H4 (cell line): ENCODE results near the gene GRB7. TPM values are rescaled to one million over a fixed set of nuclear protein-coding genes. Genes with fewer than 3 reads are reported as not detected.
"Not testable (repeated sequence)": the region's sequence is repeated elsewhere in the genome, so short reads cannot be mapped to it uniquely, and the experiment has no call there.

Experiments
- DNase-seq: peaks from one replicate; pipeline ENCODE4 v3.0.0-alpha.2; 2015; ENCODE audit warnings: low spot score
- total RNA-seq: library from RNA; depleted of rRNA; stranded (reverse); fragments of >200 nt; shearing (Covaris generic); gene quantifications from 2 replicates; pipeline ENCODE4 v1.2.3, GENCODE V29; 2014

Gene GRB7
- total RNA-seq, 1 experiment from 2014 or later = not detected

DNA sequence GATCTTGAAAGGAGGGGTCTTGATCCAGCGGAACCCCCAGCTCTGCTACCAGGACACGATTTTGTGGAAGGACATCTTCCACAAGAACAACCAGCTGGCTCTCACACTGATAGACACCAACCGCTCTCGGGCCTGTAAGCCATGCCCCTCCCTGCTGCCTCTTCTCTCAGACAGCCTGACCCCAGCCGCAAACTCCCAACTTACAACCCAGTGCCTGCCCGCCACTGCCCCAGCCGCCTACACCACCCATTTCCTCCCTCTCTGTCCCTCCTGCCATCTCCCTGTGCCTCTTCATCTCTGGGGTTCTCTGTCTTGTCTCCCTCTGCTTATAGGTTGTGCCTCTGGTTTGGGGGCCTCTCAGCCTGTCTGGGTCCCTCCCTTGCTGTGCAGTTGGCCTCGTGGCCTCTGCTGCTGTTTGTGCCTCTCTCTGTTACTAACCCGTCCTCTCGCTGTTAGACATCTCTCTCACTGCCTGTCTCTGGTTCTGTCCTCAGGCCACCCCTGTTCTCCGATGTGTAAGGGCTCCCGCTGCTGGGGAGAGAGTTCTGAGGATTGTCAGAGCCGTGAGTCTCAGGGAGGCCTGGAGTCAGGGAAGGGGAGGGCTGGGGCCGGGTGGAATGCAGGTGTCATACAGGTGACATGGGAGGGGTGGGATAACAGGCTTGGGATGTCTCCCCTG lies 28.3 kb upstream of the GRB7 start:
- no peak for DNase-seq

DNA sequence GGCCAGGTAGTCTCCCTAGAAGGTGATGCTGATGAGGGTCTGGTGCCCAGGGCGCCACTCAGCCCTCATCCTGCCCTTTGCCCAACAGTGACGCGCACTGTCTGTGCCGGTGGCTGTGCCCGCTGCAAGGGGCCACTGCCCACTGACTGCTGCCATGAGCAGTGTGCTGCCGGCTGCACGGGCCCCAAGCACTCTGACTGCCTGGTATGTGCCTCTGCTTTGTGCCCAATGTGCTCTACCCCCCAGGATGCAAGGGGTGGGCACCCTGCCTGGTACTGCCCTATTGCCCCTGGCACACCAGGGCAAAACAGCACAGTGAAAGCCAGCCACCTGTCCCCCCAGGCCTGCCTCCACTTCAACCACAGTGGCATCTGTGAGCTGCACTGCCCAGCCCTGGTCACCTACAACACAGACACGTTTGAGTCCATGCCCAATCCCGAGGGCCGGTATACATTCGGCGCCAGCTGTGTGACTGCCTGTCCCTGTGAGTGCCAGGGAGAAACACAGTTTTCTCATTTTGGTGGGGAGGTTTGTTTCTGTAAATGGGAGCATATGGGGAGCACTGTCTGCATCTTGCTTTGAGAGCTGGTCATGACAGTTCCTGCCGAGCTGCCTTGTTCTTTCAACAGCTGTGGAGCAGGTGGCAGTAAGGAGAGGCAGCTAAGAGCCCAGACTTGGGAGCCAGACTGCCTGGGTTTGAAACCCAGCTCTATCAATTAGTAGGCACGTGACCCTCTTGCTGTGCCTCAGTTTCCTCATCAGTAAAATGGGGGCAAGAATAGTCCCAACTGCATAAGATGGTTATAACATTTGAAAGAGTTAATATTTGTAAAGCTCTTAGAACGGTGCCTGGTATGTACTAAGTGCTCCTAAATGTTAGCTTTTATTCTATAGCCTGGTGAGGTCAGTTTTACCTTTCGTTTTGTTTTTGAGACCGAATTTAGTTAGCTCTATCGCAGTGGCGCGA lies 27.5 kb upstream of the GRB7 start:
- DNase-seq = no peak

DNA sequence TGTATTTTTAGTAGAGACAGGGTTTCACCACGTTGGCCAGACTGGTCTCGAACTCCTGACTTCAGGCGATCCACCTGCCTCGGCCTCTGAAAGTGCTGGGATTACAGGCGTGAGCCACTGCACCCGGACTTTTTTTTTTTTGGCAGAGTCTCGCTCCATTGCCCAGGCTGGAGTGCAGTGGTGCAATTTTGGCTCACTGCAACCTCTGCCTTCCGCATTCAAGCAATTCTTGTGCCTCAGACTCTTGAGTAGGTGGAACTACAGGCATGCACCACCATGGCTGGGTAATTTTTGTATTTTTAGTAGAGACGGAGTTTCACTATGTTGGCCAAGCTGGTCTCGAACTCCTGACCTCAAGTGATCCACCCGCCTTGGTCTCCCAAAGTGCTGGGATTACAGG lies 26.7 kb upstream of the GRB7 start:
- not testable (repeated sequence) for DNase-seq

DNA sequence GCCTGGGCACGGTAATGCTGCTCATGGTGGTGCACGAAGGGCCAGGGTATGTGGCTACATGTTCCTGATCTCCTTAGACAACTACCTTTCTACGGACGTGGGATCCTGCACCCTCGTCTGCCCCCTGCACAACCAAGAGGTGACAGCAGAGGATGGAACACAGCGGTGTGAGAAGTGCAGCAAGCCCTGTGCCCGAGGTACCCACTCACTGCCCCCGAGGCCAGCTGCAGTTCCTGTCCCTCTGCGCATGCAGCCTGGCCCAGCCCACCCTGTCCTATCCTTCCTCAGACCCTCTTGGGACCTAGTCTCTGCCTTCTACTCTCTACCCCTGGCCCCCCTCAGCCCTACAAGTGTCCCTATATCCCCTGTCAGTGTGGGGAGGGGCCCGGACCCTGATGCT lies 25.9 kb upstream of the GRB7 start:
- DNase-seq = no peak

DNA sequence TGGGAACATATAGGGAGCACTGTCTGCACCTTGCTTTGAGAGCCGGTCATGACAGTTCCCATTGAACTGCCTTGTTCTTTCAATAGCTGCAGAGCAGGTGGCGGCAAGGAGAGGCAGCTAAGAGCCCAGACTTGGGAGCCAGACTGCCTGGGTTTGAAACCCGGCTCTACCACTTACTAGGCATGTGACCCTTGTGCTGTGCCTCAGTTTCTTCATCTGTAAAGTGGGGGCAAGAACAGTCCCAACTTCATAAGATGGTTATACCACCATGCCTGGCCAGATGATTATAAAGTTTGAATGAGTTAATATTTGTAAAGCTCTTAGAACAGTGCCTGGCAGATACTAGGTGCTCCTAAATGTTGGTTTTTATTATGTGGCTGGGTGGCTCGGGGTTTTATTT lies 23.5 kb upstream of the GRB7 start:
- no peak for DNase-seq

DNA sequence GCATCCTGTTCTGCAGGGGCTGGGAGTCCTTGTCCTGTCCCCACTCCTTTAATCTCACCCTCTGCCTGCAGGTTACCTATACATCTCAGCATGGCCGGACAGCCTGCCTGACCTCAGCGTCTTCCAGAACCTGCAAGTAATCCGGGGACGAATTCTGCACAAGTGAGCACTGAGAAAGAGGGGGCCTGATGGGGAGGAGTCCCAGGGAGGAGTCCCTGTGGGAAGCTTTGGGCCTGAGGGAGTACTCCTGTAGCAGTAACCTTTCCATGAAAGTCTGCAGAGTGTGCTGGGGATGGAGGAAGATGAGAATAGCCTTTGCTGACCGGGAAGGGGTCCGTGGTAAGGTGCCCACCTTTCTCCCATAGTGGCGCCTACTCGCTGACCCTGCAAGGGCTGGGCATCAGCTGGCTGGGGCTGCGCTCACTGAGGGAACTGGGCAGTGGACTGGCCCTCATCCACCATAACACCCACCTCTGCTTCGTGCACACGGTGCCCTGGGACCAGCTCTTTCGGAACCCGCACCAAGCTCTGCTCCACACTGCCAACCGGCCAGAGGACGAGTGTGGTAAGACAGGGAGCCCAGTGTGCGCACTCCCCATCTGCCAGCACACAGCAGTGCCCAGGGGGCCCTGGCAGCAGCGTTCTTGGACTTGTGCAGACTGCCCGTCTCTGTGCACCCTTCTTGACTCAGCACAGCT lies 22.2 kb upstream of the GRB7 start:
- no peak for DNase-seq

DNA sequence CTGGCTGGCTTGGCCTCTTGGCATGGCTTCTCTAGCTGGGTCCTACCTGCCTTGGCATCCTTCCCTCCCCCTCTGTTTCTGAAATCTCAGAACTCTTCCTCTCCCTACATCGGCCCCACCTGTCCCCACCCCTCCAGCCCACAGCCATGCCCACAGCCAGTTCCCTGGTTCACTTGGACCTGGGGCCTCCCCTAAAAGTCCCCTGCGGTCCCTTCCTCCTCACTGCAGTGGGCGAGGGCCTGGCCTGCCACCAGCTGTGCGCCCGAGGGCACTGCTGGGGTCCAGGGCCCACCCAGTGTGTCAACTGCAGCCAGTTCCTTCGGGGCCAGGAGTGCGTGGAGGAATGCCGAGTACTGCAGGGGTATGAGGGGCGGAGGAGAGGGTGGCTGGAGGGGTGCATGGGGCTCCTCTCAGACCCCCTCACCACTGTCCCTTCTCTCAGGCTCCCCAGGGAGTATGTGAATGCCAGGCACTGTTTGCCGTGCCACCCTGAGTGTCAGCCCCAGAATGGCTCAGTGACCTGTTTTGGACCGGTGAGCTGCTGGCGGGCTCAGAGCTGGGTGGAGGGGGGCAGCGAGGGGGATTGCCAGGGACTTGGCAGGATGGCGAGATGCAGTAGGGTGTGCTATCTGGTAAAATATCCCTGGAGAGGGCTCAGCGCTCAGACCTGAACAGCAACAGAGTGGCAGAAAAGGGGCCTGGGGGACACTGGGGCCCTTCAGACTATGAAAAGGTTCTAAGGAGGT lies 21.5 kb upstream of the GRB7 start:
- no peak for DNase-seq

DNA sequence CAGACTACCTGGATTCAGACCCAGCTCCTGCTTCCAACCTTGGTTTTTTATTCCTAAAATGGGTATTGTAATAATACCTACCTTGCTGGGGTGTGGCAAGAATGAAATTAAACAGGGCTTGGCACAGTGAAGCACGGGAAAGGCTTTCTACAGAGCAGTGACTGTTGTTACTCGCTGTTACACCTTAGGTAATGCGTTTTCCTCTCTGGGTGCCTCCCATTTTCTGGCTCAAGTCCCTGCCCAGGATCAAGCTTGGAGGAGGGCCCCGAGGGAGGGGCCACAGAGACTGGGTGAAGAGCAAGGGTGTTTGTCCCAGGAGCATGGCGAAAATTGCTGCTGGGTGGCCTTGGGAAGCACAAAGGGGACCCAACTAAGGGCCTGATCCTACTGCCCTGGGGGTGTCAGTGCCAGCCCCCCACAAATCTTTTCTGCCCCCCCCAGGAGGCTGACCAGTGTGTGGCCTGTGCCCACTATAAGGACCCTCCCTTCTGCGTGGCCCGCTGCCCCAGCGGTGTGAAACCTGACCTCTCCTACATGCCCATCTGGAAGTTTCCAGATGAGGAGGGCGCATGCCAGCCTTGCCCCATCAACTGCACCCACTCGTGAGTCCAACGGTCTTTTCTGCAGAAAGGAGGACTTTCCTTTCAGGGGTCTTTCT lies 20.7 kb upstream of the GRB7 start:
- no peak for DNase-seq

DNA sequence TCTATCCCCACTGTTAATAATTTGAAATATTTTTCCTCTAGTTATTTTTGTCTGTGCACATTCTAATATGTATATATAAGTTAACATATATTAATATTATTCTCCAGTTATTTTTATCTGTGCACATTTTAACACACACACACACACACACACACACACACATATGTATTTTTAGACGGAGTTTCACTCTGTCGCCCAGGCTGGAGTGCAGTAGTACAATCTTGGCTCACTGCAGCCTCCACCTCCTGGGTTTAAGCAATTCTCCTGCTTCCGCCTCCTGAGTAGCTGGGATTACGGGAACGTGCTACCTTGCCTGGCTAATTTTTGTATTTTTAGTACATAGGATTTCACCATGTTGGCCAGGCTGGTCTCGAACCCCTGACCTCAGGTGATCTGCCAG lies 20.1 kb upstream of the GRB7 start:
- no peak for DNase-seq

DNA sequence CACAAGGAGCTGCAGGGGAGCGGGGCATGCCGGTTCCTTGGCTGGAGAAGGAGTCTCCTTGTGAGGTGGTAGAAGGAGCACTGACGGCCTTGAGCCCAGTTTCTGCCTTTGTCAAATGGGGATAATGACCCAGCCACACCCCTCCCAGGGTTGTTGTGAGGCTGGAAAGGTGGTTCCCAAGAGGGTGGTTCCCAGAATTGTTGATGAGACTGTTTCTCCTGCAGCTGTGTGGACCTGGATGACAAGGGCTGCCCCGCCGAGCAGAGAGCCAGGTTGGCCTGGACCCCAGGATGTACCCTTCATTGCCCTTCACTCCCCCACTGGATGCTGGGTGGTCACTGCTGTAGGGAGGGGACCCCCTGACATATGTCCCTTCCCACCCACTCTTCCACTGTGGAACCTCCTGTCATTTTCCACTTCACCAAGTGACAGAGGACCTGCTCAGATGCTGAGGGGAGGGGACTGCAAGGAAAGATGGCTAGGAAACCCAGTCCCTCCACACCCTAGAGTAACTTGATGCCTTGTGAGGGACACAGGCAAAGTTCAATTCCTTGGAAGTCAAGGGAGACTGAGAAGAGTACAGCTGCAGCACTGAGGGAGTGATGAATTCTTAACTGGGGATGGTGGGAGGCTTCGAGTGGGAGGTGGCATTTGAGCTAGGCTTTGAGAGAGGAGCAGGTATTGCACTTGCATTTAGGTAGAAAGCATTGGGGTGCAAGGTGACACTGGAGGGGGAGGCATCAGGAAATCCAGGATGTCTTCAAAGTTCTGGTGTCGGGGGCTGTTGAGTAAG lies 18.0 kb upstream of the GRB7 start:
- no peak for DNase-seq

DNA sequence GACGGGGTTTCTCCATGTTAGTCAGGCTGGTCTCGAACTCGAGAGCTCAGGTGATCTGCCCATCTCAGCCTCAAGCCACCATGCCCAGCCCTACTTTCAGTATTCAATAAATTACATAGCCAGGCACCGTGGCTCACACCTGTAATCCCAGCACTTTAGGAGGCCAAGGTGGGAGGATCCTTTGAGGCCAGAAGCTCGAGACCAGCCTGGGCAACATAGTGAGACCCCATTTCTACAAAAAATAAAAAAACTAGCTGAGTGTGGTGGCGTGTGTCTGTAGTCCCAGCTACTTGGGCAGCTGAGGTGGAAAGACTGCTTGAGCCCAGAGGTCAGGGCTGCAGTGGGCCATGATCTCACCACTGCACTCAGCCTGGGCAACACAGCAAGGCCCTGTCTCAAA lies 15.6 kb upstream of the GRB7 start:
- no peak for DNase-seq

DNA sequence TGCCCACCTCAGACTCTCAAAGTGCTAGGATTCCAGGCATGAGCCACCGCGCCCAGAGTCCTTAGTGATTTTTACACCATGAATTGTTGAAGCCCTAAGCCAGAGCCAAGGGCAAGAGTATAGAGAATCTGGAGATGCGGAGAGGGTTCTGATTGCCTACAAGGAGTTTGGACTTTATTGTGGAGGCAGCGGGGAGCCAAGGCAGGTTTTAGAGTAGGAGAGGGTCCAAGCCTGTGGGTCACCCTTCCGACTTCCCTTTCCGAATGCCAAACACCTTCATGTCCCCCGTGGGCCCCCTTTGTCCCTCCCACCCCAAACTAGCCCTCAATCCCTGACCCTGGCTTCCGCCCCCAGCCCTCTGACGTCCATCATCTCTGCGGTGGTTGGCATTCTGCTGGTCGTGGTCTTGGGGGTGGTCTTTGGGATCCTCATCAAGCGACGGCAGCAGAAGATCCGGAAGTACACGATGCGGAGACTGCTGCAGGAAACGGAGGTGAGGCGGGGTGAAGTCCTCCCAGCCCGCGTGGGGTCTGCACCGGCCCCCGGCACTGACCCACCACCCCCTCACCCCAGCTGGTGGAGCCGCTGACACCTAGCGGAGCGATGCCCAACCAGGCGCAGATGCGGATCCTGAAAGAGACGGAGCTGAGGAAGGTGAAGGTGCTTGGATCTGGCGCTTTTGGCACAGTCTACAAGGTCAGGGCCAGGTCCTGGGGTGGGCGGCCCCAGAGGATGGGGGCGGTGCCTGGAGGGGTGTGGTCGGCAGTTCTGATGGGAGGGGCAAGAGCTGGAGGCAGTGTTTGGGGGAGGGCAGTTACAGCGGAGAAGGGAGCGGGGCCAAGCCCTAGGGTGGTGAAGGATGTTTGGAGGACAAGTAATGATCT lies 14.5 kb upstream of the GRB7 start:
- no peak for DNase-seq

DNA sequence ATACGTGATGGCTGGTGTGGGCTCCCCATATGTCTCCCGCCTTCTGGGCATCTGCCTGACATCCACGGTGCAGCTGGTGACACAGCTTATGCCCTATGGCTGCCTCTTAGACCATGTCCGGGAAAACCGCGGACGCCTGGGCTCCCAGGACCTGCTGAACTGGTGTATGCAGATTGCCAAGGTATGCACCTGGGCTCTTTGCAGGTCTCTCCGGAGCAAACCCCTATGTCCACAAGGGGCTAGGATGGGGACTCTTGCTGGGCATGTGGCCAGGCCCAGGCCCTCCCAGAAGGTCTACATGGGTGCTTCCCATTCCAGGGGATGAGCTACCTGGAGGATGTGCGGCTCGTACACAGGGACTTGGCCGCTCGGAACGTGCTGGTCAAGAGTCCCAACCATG lies 13.0 kb upstream of the GRB7 start:
- DNase-seq = no peak

DNA sequence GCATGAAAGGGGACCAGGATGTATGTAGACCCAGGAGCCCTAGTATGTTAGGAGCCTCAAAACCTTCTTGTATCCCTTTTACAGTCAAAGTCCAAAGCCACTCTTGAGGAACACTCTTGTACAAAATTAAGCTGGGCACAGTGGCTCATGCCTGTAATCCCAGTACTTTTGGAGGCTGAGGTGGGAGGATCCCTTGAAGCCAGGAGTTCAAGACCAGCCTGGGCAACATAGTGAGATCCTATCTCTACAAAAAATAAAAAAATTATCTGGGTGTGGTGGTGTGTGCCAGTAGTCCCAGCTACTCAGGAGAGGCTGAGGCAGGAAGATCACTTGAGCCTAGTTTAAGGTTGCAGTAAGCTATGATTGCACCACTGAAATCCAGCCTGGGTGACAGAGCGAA lies 11.8 kb upstream of the GRB7 start:
- DNase-seq = not testable (repeated sequence)

DNA sequence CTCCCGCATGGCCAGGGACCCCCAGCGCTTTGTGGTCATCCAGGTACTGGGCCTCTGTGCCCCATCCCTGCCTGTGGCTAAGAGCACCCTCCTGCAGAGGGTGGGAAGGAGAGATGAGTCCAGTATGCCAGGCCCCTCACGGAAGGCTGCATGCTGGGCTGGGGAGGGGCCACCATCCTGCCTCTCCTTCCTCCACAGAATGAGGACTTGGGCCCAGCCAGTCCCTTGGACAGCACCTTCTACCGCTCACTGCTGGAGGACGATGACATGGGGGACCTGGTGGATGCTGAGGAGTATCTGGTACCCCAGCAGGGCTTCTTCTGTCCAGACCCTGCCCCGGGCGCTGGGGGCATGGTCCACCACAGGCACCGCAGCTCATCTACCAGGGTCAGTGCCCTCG lies 11.1 kb upstream of the GRB7 start:
- no peak for DNase-seq

DNA sequence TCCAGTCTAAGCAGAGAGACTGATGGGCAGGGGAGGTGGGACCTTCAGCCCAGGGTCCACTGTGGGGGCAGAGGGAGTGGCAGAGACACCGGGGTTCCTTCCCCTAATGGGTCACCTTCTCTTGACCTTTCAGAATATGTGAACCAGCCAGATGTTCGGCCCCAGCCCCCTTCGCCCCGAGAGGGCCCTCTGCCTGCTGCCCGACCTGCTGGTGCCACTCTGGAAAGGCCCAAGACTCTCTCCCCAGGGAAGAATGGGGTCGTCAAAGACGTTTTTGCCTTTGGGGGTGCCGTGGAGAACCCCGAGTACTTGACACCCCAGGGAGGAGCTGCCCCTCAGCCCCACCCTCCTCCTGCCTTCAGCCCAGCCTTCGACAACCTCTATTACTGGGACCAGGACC lies 10.2 kb upstream of the GRB7 start:
- no peak for DNase-seq

DNA sequence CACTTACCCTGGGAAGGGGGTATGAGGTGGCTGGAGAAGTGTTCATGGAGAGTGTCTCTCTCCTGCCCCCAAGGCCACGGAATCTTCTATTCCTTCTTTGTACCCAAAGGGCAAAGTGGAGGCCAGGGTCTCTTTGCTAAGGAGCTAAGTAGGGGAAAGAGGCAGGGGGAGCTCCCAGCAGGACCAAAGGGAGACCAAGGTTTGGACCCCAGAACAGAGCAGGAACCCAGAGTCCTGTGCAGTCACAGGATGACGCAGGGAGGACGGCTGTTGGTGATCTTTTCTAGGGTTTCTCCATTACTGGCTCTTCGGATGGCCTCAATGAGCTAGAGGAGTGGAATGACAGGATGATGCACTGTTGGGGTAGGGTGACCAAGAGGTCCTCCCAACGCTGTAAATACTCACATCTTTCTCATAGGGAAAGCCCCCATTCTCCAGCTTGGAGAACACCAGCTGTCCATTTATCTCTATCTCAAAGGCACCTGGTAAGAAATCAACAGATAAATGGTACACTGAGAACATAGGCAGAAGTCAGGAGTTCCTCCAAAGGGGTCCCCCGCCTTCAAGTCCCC lies 8.4 kb upstream of the GRB7 start:
- no peak for DNase-seq

DNA sequence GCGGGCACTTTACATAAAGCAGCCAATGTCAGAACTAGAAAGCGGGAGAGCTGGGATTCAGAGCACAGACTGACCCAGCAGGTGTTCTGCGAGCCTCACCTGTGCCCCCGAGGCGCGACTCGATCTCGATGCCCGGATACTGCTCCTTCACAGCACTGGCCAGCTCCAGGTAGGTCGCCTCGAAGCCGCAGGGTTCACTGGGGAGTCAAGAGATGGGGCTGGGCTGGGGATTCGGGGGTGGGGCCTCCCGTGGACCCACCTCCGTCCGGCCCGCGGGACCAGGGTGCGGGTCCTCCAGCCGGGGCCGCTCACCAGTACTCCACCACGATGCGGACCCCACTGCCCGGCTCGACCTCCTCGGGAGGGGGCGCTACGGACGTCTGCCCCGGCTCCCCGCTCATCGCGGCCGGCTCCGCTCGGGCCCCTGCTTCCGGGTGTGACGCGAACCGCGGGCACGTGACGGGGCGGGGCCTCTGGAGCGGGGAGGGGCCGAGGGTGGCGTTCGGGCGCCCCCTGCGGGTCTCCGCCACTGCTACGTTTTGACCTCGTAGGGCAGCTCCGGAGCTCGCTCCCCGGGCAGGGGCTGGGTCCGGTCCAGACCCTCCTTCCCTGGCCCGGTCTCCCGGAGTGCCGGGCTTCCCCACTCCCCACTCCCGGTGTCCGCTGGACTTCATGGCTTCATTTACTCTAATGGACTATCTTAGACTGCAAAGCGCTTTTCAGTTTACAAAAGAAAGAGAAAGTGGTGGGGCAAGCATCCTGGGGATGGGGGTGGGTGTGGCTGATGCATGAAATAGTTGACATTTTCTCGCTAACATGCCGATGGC lies 7.4 kb upstream of the GRB7 start, which contains the start of gene MIEN1:
MIEN1 (minus strand) TSS at position 438 of the 827 bp plus-strand sequence; CDS start at position 401, 37 bp downstream.
- DNase-seq = peak; percentile 54
